VCaP (cell line): Measurements from ENCODE around the gene SNAI3.

Experiments used
- H3K27ac ChIP-seq: fragments of 450-650 bp; 2 replicates; pipeline ENCODE4 v1.5.1; 2017
- CTCF ChIP-seq: fragments of 450-650 bp; conservative IDR thresholded peaks from 2 replicates; pipeline ENCODE4 v1.5.1; 2017; ENCODE audit warnings: mild to moderate bottlenecking, moderate library complexity

Gene SNAI3

GRCh38 chr16:88649195-88649923 lies 36.9 kb downstream of the SNAI3 start:
- H3K27ac ChIP-seq: no peak overlapping the region
- no peak for TF ChIP-seq CTCF

- no peak for TF ChIP-seq CTCF
- H3K27ac ChIP-seq: no peak overlapping the region
Observed at GRCh38 chr16:88647178-88648070, 38.9 kb downstream of the SNAI3 start.

- no peak overlapping the region for H3K27ac ChIP-seq
- no peak for TF ChIP-seq CTCF
Observed at GRCh38 chr16:88646345-88647034, 39.8 kb downstream of the SNAI3 start.

- TF ChIP-seq CTCF: no peak
- H3K27ac ChIP-seq: no peak overlapping the region
Observed at GRCh38 chr16:88645941-88646340, 40.4 kb downstream of the SNAI3 start.

- no peak overlapping the region for H3K27ac ChIP-seq
- TF ChIP-seq CTCF: no peak
Observed at GRCh38 chr16:88645455-88645854, 40.9 kb downstream of the SNAI3 start.

- no peak overlapping the region for H3K27ac ChIP-seq
- no peak for TF ChIP-seq CTCF
Observed at GRCh38 chr16:88643644-88643932, 42.7 kb downstream of the SNAI3 start.
